ENCODE results near the gene DNAJC18.
A peak's percentile ranks its signal among the peaks of the same experiment; 100 is the strongest.

The DNAJC18 gene

DNA sequence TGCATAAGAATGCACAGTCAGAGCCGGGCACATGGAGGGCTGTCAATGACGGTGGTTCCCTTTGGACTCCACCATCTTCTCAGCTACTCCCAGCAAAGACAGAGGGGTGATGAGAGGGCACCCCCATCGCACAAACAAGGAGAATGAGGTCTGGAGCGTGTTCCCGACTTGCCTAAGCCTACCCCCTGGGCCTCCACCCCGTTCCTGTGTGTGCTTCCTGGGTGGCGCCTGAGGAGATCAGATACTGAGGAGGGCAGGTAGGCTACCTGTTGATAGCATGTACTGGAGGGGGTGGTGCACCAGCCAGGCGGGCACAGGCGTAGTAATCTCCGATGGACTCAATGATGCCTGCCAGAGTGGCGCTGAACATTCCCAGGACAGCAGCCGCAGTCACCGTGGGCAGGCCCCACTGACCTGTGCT lies 60.4 kb downstream of the DNAJC18 start:
- Histone ChIP-seq H3K36me3 (ENCODE audit: insufficient read depth, low read length) (no peaks in the 10 kb centered on the region), H3K79me2 (ENCODE audit: control insufficient read depth, insufficient read depth, low read length, unreplicated experiment) (no peaks in the 10 kb centered on the region), H3K27me3 (ENCODE audit: insufficient read depth, low read length) (no peaks in the 10 kb centered on the region), H2AFZ (ENCODE audit: low read length, unreplicated experiment) (no peak overlapping the region), H3K27ac (ENCODE audit: low read depth, low read length) (no peak overlapping the region), H3K4me3 (ENCODE audit: low read depth, low read length) (no peak overlapping the region), H3K4me1 (ENCODE audit: control insufficient read depth, insufficient read depth, low read length, unreplicated experiment) (peaks cover 2% of the 10 kb centered on the region)

DNA sequence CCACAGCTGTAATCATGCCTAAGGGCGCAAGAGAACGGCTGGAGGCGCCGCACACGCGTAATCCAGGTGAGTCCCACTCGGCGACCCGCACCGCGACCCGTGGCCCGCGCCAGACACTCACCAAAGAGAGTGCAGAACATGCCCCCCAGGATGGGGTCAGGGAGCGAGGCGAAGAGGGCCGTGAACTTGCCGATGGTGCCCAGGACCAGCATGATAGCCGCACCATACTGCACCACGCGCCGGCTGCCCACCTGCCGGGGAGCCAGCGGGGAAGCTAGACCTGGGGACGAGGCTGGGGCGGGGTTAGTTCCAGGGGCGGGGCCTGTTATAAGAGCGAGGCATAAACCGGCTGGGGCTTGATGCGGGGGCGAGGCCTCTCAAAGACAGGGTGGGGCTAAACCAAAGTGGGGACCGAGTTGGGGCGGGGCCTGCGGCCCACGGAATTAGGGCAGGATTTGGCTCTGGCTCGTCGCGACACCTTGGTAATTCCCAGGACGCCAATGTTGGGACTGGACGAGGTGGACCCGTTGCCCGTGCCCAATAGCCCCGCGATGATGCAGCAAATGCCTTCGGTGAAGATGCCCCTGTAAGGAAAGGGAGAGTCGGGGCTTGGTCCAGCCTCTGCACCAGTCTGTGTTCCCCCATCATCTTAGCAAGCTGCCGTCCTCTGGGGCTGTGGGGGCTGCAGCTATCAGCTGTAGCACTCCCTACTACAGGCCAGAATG lies 61.1 kb downstream of the DNAJC18 start:
- Histone ChIP-seq H3K27ac (ENCODE audit: low read depth, low read length) (no peak overlapping the region), H3K79me2 (ENCODE audit: control insufficient read depth, insufficient read depth, low read length, unreplicated experiment) (no peaks in the 10 kb centered on the region), H3K27me3 (ENCODE audit: insufficient read depth, low read length) (no peaks in the 10 kb centered on the region), H2AFZ (ENCODE audit: low read length, unreplicated experiment) (no peak overlapping the region), H3K4me1 (ENCODE audit: control insufficient read depth, insufficient read depth, low read length, unreplicated experiment) (peaks cover 9% of the 10 kb centered on the region), H3K36me3 (ENCODE audit: insufficient read depth, low read length) (no peaks in the 10 kb centered on the region), H3K4me3 (ENCODE audit: low read depth, low read length) (no peak overlapping the region)

DNA sequence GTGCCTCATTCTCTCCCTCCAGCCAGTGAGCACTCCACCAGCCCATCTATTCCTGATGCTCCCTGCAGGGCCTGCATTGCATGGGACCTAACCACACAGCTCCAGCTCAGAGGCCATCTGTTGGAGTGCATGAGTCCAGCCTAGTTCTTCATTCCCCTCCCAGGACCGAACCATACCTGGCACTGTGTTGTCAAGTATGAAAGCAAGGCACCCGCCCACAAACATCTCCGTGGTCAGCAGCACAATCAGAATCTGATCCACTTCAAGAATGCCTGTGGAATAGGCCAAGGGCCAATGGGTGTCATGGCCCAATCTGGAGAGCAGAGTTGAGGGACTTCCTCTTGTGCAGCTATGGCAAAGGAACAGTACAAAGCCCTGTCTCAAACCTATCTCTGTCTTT lies 62.1 kb downstream of the DNAJC18 start:
- Histone ChIP-seq H3K27me3 (ENCODE audit: insufficient read depth, low read length) (no peaks in the 10 kb centered on the region), H3K79me2 (ENCODE audit: control insufficient read depth, insufficient read depth, low read length, unreplicated experiment) (no peaks in the 10 kb centered on the region), H3K36me3 (ENCODE audit: insufficient read depth, low read length) (no peaks in the 10 kb centered on the region), H3K27ac (ENCODE audit: low read depth, low read length) (no peak overlapping the region), H3K4me3 (ENCODE audit: low read depth, low read length) (no peak overlapping the region), H2AFZ (ENCODE audit: low read length, unreplicated experiment) (no peak overlapping the region), H3K4me1 (ENCODE audit: control insufficient read depth, insufficient read depth, low read length, unreplicated experiment) (peaks cover 13% of the 10 kb centered on the region)

DNA sequence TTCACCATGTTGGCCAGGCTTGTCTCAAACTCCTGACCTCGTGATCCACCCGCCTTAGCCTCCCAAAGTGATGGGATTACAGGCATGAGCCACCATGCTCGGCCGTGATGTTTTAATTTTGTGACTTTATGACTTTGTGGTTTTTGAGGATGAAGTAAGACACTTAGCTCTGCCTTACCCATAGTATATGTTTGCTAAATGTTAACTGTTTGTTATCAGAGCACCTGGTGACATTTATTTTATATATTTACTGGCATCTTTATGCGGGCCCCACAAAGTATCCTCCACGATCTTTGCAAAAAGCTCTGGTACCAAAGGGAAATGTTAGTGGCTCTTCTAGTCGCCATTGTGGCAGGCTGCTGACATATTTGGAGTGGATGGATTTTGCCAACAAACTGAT lies 63.0 kb downstream of the DNAJC18 start:
- Histone ChIP-seq H3K4me3 (ENCODE audit: low read depth, low read length) (no peak overlapping the region), H3K36me3 (ENCODE audit: insufficient read depth, low read length) (peaks cover 7% of the 10 kb centered on the region; the same call in 1 of the 2 replicates), H3K27ac (ENCODE audit: low read depth, low read length) (no peak overlapping the region), H3K4me1 (ENCODE audit: control insufficient read depth, insufficient read depth, low read length, unreplicated experiment) (peaks cover 13% of the 10 kb centered on the region), H2AFZ (ENCODE audit: low read length, unreplicated experiment) (no peak overlapping the region), H3K79me2 (ENCODE audit: control insufficient read depth, insufficient read depth, low read length, unreplicated experiment) (no peaks in the 10 kb centered on the region), H3K27me3 (ENCODE audit: insufficient read depth, low read length) (no peaks in the 10 kb centered on the region)

DNA sequence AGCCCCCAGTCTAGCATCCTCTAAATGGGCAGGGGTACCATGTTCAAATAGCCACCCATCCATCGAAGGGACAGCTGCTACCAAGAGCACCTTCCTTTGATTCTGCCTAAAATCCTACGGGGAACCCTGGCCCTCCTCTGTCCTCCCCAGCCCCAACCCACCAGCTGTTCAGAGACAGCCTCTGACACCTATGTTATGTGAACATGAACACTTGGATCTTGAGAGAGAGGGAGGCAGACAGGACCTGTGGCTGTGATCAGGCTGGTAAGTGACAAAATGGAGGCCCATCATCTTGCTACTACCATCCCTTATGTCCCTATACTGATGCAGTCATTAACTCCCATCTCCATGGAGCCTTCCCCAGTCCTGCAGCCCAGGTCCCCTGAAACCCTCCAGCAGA lies 64.4 kb downstream of the DNAJC18 start:
- no peak overlapping the region for H3K4me3 ChIP-seq (ENCODE audit: low read depth, low read length)
- no peaks in the 10 kb centered on the region for H3K27me3 ChIP-seq (ENCODE audit: insufficient read depth, low read length)
- no peak overlapping the region for H3K27ac ChIP-seq (ENCODE audit: low read depth, low read length)
- H3K79me2 ChIP-seq (ENCODE audit: control insufficient read depth, insufficient read depth, low read length, unreplicated experiment): no peaks in the 10 kb centered on the region
- peaks cover 13% of the 10 kb centered on the region for H3K4me1 ChIP-seq (ENCODE audit: control insufficient read depth, insufficient read depth, low read length, unreplicated experiment)
- no peak overlapping the region for H2AFZ ChIP-seq (ENCODE audit: low read length, unreplicated experiment)
- peaks cover 11% of the 10 kb centered on the region; the same call in 1 of the 2 replicates for H3K36me3 ChIP-seq (ENCODE audit: insufficient read depth, low read length)

DNA sequence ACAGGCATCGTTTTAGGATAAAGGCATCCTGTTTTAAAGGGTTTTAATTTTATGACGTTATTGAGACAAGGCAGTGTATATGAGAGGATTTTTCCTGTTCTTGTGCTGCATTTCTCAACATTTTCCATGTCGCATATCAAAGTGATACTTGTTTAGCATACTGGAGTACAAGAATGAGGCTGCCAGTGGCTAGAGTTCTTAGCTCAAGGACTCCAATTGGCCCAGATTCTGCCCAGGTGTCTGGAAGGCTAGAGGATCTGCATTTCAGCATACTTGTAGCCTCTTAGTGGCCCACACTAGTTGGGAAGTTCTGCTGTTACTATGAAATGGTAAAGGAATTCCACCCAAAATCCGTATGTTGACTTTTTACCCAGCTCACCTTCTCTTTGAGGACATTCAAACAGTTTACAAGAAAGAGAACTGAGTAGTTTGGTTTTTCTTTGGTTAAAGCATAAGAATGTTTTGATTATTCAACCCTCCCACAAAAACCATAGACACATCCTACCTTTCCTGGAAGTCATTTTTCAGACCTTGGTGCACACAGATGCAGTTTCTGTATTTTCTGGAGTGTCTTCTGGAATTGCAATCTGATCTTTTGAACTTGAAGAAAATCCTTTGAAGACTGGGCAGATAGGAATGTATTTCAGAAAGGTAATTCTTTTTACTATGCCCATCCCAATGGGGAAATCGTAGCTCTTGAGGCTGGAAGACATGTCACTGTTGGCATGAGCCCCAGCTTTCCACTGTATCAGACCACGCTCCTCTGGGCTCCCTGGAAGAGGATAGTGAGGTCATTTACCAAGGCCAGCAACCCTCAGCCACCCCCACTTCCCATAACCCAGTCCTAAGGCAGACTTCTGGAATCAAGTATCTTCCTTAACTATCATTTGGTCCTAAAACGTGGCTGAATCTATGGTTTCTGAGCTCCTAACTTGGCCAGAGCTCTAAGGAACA lies 67.6 kb downstream of the DNAJC18 start:
- no peak overlapping the region for H3K27ac ChIP-seq (ENCODE audit: low read depth, low read length)
- no peak overlapping the region for H2AFZ ChIP-seq (ENCODE audit: low read length, unreplicated experiment)
- no peaks in the 10 kb centered on the region for H3K79me2 ChIP-seq (ENCODE audit: control insufficient read depth, insufficient read depth, low read length, unreplicated experiment)
- H3K36me3 ChIP-seq (ENCODE audit: insufficient read depth, low read length): peaks cover 25% of the 10 kb centered on the region
- no peak overlapping the region for H3K4me3 ChIP-seq (ENCODE audit: low read depth, low read length)
- H3K4me1 ChIP-seq (ENCODE audit: control insufficient read depth, insufficient read depth, low read length, unreplicated experiment): peaks cover 20% of the 10 kb centered on the region
- H3K27me3 ChIP-seq (ENCODE audit: insufficient read depth, low read length): no peaks in the 10 kb centered on the region

DNA sequence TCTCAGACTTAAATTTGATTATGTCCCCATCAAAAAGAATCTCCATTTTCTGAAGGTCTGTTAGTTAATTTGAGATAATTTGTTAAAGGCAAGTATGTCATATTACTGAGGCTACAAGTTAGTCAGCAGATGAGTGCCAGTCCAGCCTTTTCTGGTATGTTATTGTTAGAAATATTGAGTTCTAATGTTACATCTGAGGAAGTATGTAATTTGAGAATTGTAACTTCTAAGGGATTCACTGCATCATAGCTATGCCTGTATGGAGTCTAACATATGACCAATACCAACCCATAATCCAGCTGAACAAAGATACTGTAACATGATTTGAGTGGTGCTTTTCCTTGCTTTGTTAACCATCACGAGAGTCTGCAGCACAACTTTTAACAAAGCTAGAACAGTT lies 70.1 kb downstream of the DNAJC18 start:
- H3K27me3 ChIP-seq (ENCODE audit: insufficient read depth, low read length): no peaks in the 10 kb centered on the region
- H2AFZ ChIP-seq (ENCODE audit: low read length, unreplicated experiment): no peak overlapping the region
- peak overlapping the region; percentile 57 for H3K27ac ChIP-seq (ENCODE audit: low read depth, low read length)
- no peak overlapping the region for H3K4me3 ChIP-seq (ENCODE audit: low read depth, low read length)
- H3K4me1 ChIP-seq (ENCODE audit: control insufficient read depth, insufficient read depth, low read length, unreplicated experiment): peaks cover 20% of the 10 kb centered on the region
- peaks cover 31% of the 10 kb centered on the region for H3K36me3 ChIP-seq (ENCODE audit: insufficient read depth, low read length)
- H3K79me2 ChIP-seq (ENCODE audit: control insufficient read depth, insufficient read depth, low read length, unreplicated experiment): peaks cover under 1% of the 10 kb centered on the region

DNA sequence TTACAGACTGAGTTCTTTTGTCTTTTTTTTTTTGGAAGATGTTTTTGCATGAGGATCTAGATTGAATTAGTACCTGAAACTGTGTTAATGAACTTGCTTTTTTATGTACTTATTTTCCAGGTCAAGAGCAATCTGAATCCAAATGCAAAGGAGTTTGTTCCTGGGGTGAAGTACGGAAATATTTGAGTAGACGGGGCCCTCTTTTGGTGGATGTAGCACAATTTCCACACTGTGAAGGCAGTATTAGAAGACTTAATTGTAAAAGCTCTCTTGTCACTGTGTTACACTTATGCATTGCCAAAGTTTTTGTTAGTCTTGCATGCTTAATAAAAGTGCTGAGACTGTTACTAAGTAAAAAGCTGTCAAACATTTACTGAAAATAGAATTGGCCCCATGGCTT lies 70.7 kb downstream of the DNAJC18 start:
- H3K79me2 ChIP-seq (ENCODE audit: control insufficient read depth, insufficient read depth, low read length, unreplicated experiment): peaks cover 6% of the 10 kb centered on the region
- H2AFZ ChIP-seq (ENCODE audit: low read length, unreplicated experiment): no peak overlapping the region
- no peaks in the 10 kb centered on the region for H3K27me3 ChIP-seq (ENCODE audit: insufficient read depth, low read length)
- H3K36me3 ChIP-seq (ENCODE audit: insufficient read depth, low read length): peaks cover 36% of the 10 kb centered on the region
- peaks cover 15% of the 10 kb centered on the region for H3K4me1 ChIP-seq (ENCODE audit: control insufficient read depth, insufficient read depth, low read length, unreplicated experiment)
- peak overlapping the region; percentile 57 for H3K27ac ChIP-seq (ENCODE audit: low read depth, low read length)
- H3K4me3 ChIP-seq (ENCODE audit: low read depth, low read length): no peak overlapping the region

DNA sequence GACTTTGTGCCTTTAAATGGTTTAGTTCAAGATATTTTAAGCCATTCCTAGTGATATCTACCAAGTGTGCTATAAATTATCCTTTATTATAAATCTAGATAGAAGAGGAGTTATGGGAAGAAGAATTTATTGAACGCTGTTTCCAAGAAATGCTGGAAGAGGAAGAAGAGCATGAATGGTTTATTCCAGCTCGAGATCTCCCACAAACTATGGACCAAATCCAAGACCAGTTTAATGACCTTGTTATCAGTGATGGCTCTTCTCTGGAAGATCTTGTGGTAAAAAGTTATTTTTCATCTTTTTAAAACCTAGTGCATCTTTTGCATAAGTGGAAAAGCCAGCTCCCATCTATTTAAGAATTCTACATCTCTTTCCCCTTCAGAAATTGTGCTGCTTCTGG lies 74.9 kb downstream of the DNAJC18 start:
- H3K4me3 ChIP-seq (ENCODE audit: low read depth, low read length): no peak overlapping the region
- H3K79me2 ChIP-seq (ENCODE audit: control insufficient read depth, insufficient read depth, low read length, unreplicated experiment): peaks cover 43% of the 10 kb centered on the region
- peaks cover 27% of the 10 kb centered on the region for H3K36me3 ChIP-seq (ENCODE audit: insufficient read depth, low read length)

DNA sequence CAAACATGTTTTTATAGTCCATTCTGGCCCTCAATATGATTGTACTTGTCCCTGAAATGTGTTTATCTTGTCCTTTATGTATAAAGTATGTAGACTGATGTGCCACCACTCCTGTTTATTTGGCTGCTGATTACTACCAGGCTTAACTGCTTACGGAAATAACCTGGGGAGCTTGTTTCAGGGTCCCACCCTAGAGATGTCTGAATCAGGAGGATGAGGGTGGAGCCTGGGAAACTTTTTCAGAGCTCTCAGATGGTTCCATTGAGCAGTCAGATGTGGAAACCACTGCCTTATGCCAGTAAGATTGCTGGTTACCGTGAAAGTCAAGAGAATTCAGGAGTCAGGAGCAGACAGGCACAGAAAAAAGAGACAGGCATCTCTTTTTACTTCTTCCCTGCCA lies 75.4 kb downstream of the DNAJC18 start:
- peaks cover 45% of the 10 kb centered on the region for H3K79me2 ChIP-seq (ENCODE audit: control insufficient read depth, insufficient read depth, low read length, unreplicated experiment)
- no peaks in the 10 kb centered on the region for H3K27me3 ChIP-seq (ENCODE audit: insufficient read depth, low read length)
- peaks cover 25% of the 10 kb centered on the region for H3K36me3 ChIP-seq (ENCODE audit: insufficient read depth, low read length)
- H3K4me1 ChIP-seq (ENCODE audit: control insufficient read depth, insufficient read depth, low read length, unreplicated experiment): peaks cover 19% of the 10 kb centered on the region
- no peak overlapping the region for H3K4me3 ChIP-seq (ENCODE audit: low read depth, low read length)
- H3K27ac ChIP-seq (ENCODE audit: low read depth, low read length): no peak overlapping the region
- H2AFZ ChIP-seq (ENCODE audit: low read length, unreplicated experiment): no peak overlapping the region

More for the DNA sequence above, 74.9 kb downstream of the DNAJC18 start:
- Histone ChIP-seq H3K27ac (ENCODE audit: low read depth, low read length) (no peak overlapping the region), H2AFZ (ENCODE audit: low read length, unreplicated experiment) (no peak overlapping the region), H3K27me3 (ENCODE audit: insufficient read depth, low read length) (no peaks in the 10 kb centered on the region), H3K4me1 (ENCODE audit: control insufficient read depth, insufficient read depth, low read length, unreplicated experiment) (peaks cover 15% of the 10 kb centered on the region)

Data from ACC112 (cell line).